ENCODE measurements around the gene FEZF2. TPM values are rescaled to one million over a fixed set of nuclear protein-coding genes. Genes with fewer than 3 reads are reported as not detected.

Gene FEZF2
- total RNA-seq, 1 donor from 2014 or later, result not detected

DNA sequence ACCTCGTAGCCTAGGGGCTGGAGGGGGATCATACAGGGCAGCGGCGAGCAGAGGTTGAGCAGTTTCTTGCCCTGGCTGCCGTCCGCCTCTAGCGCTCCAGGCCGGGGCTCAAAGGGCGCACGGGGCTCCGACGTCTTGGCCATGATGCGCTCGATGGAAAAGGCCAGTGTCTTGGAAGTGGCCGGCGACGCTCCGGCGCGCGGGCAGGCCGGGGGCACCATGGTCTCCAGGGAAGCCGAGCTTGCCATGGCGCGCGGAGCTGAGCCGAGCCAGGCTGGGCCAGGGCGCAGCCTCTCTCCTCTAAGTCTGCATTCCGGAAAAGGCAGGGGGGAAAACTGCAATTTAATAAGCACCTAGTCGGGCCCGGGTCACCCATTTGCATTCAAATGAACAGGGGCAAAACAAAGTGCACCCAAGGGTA lies 719 bp downstream of the FEZF2 start:
- DNase-seq, result no peak

DNA sequence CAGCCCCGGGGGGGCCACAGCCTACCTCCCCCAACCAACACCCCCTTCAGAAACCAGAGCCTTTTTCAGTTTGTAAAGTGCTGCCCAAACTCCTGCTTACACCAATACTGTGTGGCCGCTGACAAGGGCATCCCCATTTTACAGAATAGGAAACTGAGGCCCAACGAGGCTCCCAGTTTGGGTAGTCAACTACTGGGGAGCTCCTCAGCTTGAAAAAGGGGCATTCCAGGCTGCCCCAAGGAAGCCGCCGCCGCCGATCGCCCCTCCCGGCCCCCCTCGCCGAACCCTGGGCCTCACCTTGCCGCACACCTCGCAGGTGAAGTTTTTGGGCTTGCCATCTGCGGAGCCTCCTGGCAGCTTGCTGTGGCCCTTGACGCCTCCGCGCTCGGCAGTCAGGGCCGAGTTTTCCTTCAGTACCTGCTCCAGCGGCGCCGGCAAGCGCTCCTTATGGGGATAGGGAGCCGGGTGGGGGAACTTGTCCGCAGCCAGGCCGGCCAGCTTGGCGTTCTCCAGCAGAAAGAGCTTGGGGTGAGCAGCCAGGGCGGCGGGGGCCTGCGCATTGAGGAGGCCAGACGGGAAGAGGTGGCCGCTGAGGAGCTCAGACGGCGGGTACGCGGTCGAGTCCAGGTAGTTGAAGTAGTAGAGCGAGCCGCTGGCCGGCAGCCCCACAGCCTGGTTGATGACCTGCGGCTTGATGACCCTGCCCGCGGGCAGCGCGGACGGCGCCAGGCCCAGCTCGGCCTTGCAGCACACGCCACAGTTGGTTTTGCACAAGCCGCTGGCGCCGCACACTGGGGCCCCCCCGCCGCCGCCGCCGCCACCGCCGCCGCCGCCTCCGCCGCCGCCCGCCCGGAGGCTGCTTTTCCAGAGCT lies 1.4 kb downstream of the FEZF2 start:
- DNase-seq, result no peak

DNA sequence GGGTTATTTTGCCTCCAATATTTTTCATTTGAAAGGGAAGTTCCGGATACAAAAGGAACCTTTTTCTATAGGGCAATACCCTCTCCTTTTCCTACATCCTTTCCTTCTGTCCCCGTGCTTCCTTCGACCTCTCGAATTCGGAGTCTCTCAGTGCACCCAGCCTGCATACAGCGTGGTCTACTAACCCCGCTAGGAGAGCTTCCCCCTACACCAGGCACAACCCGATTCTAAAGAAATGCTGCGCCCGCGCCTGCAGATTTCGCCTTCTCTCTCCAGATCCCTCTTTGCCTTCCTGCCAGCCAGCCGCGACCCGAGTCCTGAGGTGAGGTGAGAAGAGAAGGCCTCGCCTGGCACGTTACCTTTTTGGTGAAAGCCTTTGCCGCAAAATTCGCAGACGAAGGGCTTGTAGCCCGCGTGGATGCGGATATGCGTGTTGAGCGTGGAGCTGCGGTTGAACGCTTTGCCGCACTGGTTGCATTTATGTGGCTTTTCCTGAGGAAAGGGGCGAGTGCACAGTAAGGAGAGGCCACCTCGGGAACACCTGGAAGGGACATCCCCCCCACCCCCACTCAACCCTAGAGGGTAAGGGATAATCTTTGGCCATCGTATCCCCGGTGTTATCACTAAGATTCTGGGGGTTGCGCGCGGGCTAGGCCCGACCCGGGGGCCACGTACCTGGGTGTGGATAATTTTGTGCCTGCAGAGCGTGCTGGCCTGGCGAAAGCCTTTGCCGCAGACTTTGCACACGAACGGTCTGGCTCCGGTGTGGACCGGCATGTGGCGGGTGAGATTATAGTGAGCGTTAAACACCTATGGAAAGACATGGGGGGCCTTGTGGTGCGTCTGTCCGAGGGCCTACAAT lies 2.3 kb downstream of the FEZF2 start:
- no peak for DNase-seq

DNA sequence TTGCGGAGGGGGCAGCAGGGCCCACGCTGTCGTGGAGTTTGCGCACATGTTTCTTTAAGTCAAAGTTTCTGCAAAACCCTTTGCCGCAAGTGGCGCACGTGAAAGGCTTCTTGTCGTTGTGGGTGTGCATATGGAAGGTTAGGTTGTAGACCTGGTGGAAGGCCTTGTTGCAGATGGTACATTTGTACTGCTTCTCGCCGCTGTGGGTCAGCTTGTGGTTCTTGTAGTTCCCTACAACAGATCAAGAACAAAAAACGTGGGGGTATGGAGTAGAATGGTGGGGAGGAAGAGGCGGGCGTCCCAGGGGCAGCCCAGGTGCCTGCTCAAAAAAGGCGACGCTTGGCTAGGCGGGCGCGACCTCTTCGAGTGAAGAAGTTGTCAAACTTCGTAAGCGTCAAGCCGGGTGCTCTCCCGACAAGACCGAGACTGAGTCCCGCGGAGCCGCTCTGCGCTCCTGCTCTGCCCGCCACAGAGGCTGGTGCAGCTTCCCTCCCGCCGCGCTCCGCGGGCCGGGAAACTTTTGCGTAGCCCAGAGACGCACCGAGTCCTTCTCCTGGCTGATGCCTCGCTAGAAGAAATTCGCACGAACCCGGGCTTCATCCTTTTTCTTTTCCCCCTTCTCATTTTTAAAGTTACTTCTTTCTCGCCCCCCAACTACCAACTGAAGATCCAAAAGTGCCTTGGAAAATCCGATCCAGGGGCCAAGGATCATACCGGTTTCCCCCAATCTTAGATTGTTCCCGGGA lies 3.1 kb downstream of the FEZF2 start:
- no peak for DNase-seq

DNA sequence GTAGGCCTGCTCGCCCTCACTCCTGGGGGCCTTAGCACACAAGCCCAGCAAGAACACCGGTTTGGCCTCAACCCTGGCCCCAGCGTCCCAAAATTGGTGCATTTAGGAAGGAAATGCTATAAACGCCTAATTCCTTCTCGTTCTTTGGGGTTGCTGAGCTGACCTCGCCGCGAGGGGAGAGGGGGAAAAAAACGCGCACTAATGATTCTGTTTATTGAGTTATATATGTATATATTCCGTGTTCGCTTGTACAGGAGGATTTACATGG lies 3.9 kb downstream of the FEZF2 start:
- DNase-seq, result no peak

DNA sequence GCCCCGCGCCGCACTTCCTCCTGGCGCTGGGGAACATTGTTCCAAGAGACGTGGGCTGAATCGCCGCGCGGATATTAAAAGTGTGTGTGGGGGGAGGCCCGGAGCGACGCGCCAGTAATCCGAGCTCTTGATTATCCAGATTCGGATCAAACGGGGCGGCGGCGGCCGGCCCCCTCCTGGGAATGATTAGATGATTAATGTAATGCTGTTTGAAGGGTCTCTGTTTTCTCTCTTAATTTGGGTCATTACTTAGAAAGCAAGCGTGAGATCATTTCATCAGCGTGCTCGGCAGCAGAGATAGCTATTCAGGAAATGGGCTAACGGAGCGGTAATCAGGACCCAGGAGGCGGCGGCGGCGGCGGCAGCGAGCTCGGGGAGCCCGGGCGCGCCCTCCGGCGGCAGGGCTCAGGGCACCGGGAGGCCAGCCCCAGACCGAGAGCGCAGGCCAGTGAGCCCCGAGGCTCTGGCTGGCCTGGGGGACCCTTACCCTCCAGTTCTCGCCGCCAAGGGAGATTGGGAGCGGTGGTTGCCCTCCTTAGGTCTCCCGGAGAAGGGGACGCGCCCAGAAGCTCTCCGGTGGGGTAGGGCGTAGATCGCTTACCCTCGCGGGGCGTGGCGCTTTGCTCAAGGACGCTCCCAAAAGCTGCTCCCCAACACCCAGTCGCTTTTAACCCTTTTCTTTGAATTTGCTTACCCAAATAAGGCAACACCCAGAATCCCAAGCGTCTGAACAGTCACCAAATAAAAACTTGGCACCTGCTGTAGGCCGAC lies 4.5 kb downstream of the FEZF2 start:
- DNase-seq, result no peak

DNA sequence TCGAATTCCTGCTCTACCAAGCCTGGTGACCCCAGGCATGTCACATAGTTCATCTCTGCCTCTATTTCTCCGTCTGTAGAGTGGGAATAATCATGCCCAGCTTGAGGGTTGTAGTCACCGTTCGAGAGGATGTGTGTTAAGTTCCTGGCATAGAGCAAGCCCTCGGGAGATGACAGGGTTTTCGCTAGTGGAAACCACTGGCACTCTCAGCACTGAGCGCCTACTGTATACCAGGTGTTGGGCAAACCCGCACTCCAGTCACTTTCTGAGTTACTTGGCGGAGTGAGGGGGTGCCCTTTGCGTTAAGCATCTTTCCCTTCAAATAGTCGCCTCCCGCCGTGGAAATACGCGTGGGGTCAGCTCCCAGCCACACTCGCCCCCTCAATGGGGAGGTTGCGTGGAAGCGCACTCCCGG lies 5.1 kb downstream of the FEZF2 start:
- DNase-seq, result no peak

DNA sequence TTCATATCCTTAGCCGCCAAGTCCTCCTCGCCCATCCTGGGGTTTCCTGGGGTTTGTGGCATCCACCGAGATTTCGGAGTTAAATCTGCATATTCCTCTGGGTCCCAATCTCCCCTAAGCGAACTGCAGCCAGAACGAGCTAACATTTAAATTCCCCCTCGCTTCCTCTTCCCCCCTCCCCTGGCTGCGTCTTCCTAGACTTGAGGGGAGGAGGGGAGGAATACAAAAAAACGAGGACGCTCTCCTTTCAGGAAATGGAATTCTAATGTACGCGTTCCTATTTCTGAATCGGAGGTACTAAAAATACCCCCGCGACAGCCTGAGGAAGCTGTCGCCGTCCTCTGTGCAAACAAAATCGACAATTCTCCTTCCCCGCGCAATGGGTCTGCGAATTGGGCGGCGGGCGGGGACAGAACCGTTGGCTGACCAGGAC lies 5.6 kb downstream of the FEZF2 start:
- DNase-seq, result no peak

DNA sequence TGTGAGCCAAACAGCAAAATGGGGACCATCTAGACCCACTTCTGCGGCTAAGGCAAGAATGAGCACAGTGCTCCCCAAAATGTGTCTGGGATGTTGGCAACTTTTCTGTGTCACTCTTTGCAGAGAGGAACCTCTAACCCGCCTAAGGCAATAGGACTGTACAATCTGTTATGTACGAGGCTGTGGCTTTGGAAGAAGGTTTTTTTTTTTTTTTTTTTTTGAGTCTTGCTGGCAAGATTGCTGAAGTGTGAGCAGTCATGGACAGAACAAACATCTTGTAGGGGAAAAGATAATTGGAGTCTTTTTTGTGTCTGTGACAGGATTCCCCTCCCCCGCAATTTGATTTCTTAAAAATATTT lies 7.2 kb downstream of the FEZF2 start:
- DNase-seq, result no peak

DNA sequence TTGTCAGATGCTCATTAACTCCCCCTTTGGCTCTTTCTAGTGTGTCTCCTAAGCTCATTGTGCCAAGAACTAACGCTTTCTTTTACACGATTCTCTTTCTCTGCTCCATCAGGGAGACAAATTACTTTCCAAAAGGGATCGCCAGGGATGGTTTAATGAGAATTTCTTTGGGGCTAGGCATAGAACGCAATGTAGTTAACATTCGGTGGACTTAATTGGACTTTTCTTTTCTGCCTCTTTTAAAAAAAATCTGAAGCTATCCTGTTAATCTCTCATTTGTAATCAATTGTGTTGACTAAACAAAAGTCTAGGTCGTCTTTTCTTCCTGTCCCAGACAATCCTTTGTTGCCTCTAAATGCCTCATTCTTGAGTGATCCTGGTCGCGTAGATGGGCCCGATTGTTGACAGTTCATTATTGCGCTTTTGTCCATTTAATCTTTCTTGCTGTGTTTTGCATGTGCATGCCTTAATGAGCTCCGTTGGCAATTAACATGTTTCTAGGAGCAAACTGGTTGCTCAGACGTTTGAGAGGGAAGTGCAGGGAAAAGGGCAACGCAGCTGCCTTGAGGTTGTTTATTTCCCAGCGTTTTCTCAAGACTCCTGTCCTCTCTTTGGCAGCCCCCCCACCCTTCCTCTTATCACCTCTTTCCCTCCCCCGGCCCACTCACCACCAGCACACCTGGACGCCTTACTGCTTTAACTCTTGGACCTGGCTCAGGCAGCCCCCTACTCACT lies 7.8 kb downstream of the FEZF2 start:
- no peak for DNase-seq

DNA sequence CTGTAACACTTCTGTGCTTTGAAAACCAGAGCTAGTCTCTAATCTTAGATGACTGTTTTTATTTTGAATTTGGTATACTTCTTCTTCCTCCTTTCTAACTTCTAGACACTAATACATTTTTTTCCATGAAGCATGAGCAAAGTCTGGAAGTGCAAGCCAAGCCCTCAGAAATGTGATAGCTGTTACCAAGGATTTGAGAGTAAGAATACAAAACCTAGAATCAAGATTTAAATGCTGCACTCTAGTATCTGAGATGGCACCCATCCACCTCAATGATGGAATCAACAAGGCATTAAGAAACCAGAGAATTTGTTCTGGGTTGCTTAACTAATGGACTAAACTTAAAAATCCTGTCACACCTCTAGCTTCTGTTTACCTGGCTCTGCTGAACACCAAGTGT lies 9.2 kb downstream of the FEZF2 start:
- no peak for DNase-seq

DNA sequence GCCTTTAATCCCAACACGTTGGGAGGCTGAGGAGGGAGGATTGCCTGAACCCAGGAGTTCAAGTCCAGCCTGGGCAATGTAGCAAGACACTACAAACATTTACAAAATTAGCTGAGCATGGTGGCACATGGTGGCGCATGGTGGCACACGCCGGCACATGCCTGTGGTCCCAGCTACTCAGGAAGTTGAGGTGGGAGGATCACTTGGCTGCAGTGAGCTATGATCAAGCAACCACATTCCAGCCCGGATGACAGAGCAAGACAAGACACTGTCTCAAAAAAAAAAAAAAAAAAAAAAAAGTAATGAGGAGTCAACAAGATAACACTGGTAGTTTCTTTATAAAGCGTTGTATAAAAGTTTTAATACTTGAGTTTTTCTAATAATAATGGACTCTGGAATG lies 10.1 kb downstream of the FEZF2 start:
- DNase-seq, result no peak

DNA sequence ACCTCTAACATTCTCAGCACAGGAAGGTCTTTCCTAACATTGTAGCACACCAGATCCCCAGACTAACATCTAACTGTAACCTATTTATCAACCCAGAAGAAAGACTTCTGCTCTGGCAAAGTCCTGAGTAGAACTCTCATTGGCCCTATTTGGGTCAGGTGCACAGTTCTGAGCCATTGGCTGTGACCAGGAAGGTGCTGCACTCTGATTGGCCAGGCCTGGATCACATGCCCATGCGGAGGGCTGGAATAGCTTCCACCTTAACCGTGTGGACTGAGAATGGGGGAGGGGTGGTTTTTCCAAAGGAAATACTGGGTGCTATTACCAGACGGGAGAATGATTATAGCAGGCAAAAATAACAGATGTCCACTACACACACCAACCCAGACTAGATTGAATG lies 11.5 kb downstream of the FEZF2 start:
- DNase-seq, result no peak

DNA sequence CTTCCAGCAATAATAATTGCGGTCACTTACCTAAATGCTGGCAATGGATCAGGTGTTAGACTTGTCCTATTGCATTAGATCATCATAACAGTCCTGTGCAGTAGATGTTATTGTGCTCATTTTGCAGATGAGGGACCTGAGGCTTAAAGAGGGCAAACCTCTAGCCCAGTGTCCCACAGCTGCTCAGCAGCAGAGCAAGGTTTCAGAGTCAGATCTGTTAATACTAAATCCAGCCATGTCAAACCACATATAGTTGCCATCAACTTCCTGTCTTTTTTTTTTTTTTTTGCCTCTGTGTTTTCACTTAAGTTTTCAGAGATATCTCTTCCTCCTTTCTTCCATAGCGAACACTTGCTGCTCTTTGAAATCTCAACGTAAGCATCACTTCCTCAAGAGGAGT lies 12.1 kb downstream of the FEZF2 start:
- no peak for DNase-seq

DNA sequence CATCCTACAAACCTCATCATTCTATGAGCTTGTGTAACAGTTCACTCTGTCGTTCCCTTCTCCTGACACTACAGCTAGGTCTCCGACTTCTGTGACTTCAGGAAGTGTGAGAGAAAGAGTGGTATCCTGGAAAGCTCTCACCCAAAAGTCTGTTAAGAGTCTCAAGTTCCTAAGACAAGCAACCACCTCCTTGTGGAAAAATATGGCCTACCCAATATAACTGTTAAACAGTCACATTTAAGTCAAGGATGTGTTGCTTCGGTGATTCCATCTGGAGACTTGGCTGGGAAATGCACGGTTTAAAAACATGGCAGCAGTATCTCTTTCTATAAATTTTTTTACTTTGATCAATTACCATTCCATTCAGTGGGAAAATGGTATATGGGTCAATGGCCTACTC lies 13.8 kb downstream of the FEZF2 start:
- DNase-seq, result no peak

DNA sequence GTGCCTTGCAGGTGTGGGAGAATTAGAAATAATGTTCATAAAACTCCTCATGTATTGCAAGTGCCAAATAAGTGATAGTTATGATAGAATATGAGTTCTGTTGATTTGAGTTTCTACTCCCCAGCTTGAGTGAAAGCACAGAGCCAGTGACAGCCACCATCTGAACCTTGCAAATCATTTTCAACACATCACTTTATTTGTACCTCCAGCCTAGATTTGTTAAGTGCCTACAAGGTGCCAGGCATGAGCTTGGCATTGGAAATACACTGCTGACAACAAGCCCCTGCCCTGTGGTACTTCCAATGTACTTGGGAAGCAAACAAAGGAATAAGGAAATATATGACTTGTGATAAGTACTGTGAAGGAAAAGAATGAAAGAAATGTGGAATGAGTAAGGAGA lies 17.0 kb downstream of the FEZF2 start:
- DNase-seq, result no peak

DNA sequence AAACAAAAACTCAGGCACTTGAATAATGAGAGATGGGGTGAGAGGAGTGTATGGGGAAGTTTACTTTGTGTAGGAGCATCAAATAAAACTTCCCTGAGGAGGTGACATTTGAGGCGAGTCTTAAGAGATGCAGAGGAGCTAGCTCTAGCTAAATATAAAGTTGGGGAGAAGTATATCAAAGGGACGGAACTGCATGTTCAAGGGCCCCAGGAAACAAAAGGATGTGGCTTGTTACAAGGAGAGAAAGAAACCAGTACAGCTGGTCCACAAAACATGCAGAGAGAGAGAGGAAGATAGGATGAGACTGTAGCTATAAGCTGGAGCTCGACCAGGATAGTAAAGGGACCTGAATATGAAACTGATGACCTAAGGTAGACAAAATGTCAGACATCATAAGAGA lies 17.6 kb downstream of the FEZF2 start:
- no peak for DNase-seq

DNA sequence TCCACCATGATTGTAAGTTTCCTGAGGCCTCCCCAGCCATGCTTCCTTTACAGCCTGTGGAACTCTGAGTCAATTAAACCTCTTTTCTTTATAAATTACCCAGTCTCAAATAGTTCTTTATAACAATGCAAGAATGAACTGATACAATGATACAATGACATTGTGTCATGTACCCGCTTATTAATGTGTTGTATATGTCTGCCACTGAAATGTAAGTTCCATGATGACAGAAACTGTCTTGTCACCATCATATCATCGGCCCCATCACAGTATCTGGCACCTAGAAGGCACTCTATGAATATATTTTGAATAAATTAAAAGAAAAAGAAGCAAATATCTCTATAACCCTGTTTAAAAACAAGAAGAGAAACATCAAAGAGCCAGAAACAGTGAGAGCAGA lies 29.6 kb downstream of the FEZF2 start:
- no peak for DNase-seq

DNA sequence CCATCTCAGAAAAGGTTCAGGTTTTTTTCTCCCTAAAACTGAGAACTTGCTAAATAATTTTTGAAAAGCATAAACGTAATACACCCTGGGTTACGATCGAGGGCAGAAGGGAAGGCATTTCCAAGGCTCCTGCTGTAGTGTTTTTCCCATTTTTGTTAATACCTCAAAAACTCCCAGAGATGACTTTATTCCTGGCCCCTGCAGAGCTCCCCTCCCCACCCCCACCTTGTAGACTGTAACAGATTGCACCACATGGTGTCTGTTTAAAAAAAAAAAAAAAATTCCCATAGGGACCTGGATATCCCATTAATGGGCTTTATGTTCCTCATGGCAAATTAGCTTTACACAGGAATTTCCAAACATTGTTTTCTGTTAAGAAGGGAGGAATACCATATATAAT lies 38.2 kb downstream of the FEZF2 start:
- DNase-seq, result no peak

DNA sequence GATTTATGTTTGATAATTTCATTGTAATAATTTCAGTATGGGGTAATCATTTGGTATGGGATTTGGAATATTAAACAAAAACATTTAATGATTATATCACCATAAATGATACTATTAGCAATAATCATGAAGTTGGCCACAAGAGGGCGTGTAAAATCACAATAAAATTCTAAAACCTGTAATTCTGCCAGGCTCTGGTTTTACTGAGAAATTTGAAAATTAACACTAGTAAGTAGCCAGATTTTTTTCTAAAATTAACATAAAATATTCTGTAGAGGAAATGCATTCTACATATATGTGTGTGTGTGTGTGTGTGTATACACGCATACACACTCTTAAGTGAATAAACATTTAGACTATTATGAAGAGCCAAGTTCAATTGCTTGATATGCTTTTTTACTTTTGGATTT lies 40.5 kb downstream of the FEZF2 start:
- peak; percentile 40 for DNase-seq

DNA sequence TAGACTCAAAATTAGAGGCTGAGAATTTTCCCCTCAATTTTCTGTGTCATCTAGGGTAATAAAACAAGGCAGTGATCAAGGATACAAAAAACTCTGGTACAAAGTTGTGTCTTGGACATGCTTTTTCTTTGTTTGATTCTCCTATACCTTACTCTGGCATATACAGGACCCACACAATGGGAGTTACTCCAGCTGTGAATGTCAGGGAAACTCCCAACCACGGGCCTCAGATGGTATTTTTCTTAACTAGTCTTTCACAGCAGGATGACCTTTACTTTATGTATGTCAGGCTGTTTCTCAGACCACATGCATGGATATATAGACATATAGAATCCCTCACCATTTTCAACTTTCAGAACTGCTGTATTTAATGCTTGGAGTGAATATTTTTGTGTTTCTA lies 41.3 kb downstream of the FEZF2 start:
- no peak for DNase-seq

DNA sequence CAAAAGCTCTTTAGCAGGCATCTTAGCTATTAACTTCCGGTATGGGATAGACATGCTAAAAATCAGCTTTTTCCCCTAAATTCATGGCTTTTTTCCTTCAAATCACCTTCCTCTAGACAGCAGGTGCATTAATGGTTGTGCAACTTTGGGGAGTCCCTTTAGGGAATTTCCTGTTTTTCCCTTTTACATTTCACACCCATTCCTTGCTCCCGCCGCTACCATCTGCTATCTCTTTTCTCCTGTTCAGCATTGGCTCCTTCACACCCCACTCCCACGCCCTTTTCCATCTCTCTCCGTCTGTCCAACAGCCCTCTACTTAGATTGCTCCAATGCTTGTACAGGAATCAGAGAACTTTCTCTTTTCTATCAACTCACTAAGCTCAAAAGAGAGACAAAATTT lies 43.4 kb downstream of the FEZF2 start:
- no peak for DNase-seq
